Measurements from ENCODE around the gene RXFP2.

DNA sequence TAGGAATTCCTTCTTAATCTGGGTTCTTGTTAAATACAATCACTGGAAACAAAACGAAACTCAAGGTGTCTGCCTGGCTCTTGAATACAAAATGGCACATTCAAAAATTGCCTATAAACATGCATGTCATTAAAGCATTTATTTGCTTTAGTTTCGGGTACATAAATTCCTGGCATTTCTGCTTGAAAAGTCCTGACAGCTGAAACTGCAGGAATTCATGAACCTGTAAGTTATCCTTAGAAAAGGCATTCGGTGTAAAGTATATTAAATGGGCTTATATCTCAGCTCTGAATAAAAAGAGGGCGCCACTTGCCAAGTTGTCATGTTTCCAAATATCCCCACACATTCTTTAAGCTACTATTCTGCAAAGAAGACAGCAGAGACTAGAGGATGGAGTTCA is 32.9 kb downstream of the RXFP2 start:
- TF ChIP-seq, protein P1, sequence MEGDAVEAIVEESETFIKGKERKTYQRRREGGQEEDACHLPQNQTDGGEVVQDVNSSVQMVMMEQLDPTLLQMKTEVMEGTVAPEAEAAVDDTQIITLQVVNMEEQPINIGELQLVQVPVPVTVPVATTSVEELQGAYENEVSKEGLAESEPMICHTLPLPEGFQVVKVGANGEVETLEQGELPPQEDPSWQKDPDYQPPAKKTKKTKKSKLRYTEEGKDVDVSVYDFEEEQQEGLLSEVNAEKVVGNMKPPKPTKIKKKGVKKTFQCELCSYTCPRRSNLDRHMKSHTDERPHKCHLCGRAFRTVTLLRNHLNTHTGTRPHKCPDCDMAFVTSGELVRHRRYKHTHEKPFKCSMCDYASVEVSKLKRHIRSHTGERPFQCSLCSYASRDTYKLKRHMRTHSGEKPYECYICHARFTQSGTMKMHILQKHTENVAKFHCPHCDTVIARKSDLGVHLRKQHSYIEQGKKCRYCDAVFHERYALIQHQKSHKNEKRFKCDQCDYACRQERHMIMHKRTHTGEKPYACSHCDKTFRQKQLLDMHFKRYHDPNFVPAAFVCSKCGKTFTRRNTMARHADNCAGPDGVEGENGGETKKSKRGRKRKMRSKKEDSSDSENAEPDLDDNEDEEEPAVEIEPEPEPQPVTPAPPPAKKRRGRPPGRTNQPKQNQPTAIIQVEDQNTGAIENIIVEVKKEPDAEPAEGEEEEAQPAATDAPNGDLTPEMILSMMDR (IDR thresholded peaks at IDR 0.05): no peak
- TF ChIP-seq EP300 (IDR thresholded peaks at IDR 0.05): no peak
- no peak for TF ChIP-seq POLR2A (IDR thresholded peaks at IDR 0.05)
